Hematopoietic multipotent progenitor cell treated with erythropoietin and hydrocortisone succinate and interleukin-3 and kit ligand, for 6 days (in vitro differentiated cells): ENCODE measurements around the gene PRPS1L1.

Source experiments
- DNase-seq: peaks from one replicate; pipeline ENCODE4 v3.0.0-alpha.2; 2015

The PRPS1L1 gene

GRCh38 chr7:18004372-18004771, 23.3 kb downstream of the PRPS1L1 start:
- no peak for DNase-seq

GRCh38 chr7:18003286-18003994, 24.2 kb downstream of the PRPS1L1 start:
- no peak for DNase-seq

DNA sequence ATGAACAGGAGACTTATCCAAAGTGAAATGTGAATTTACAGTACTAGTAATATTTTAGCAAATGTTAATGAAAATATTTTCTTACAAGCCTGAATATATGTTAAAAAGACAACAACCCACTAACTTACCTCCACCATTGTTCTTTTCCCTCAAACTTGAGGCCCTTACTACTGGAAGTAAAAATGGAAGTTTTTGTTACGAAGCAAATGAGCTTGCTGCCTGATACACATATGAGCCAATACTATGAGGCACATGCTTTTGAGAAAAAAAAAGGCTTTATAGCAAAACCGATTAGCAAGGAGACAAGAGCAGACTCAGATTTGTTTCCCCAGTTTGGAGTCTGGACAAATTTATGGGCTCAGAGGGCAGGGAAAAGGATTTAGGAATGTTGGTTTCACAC, 29.0 kb downstream of the PRPS1L1 start:
- DNase-seq, result no peak

DNA sequence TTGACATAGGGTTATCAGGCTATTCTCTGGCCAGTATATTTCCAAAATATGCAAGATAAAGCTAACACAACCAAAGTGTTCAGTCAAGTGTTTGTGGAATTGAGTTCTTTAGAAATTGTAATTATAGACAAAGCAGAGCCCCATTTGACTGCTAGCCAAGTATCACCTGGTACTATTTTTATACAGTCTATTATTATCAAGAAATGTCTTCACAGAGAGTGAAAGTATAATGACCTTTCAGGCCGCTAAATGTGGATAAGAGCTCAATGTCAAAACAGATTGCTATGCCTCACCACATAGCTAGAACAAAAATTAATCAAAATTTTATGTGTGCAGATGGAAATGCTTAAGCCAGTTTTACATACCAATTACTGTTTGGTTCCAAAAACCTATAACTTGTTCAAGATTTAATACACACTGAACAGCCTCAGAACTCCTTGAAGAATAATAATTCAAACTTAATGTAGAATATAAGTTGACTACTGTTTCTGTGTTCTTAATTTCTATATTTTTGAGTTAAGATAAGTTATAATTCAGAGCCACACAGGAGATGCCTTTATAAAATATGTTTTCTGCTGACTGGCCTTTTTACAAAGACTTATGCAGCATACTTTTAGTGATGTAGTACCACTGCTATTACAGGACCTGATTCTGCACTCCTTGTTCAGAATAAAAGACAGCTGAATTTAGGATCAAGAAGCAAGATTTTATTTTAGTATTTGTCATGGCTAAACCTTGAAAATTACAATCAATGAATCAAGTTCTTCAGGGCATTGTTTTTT, 31.0 kb downstream of the PRPS1L1 start:
- no peak for DNase-seq

GRCh38 chr7:17996040-17996439, 31.6 kb downstream of the PRPS1L1 start:
- DNase-seq, result no peak

DNA sequence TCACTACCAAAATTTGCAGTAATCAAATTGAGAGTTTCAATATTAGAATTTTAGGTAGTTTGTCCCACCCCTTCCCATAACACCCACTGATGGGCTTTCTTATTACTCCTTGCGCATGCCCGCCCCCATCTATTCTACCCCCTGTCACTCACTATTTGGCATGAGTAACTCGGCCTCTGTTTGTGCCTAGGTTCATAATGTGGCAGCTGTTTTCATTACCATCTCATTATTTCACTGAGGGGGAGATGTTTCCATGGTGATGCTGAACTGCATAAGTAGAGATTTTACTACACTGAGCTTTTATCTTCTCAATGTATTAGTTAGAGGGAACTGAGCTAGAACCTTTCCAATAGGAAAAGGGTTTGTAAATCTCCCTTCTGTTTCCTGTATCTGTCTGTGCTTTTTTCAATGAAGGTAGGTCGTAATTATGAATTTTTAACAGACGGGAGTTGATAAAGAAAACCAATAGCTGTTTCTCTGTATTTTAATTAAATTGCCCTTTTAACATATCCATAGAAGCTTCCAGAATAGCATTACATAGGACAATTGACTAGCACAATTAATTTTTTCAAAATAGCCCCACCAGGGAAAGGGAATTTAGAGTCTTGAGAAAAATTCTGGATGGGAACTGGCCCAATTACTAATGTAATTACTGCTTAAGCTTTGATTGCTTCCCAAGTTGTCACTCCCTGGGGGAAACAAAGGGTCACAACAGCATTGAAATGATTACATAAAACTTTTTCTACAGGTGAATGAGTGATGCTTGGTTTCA, 33.4 kb downstream of the PRPS1L1 start:
- no peak for DNase-seq

DNA sequence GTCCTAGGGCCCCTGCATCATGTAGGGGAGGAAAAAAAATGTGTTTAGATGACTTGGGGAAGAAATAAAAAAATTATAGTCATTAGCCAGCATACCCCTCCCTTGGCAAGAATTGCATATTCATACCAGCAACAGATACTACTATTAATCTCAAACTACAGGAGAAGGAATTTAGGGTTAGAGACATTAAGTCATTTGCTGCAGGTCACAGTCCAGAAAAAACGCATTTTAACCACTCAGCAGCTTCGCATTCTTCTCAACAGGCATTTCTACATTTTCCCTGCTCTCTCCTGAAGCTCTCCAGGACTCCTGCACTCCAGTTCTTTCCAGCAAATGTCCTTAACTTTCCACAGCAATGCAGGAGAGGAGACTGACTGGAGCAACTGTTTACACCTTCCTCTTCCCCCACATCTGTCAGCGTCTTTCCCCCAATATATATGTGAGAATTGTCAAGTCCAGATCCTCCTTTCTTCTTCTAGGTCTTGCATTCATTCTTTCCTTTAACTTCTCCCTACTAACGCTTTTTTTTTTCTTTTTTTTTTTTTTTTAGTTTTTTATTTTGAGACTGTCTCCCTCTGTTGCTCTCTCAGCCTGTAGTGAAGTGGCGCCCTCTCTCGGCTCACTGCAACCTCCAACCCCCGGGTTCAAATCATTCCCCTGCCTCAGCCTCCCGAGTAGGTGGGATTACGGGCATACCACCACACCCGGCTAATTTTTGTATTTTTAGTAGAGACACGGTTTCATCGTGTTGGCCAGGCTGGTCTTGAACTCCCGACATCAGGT, 35.6 kb downstream of the PRPS1L1 start:
- peak; percentile 16 for DNase-seq

- no peak for DNase-seq
These were observed 36.9 kb downstream of the PRPS1L1 start for GRCh38 chr7:17990761-17991160.

DNA sequence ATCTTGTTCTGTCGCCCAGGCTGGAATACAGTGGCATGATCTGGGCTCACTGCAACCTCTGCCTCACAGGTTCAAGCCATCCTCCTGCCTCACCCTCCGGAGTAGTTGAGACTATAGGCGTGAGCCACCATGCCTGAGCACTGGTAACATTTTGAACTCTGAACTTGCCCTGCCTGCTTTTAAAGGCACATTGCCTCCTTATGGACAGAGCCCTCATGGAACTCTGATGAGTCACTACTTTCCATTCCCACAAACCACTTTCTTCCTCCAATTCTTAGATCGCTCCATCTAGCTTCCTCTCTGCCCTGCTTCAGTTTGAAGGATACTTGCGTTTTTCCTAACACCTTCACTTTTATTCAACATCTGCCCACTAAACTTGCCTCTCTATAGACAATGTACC, 38.1 kb downstream of the PRPS1L1 start:
- DNase-seq, result no peak

DNA sequence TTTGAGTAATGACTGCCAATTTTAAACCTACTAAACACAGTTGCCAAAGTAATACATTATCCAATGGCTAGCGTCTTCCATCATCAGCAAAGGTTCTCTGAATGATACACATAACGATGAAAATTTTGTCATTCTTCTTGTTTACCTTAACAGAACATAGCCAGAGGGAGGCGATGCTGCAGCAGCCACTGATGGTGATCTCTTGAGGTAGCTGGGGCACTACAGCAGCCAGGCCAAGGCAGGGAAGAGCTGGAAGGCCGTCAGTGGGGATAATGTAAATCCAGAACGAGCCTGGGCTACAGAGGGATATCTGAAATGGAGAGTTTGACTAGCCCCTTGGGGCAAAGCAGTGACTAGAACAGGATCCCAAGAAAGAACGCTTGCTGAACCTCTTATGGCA, 38.8 kb downstream of the PRPS1L1 start:
- no peak for DNase-seq

- no peak for DNase-seq
These were observed 39.5 kb downstream of the PRPS1L1 start for GRCh38 chr7:17988141-17988540.

- DNase-seq, result no peak
These were observed 40.8 kb downstream of the PRPS1L1 start for GRCh38 chr7:17986851-17987250.

- DNase-seq, result no peak
These were observed 42.0 kb downstream of the PRPS1L1 start for GRCh38 chr7:17985473-17986239.

GRCh38 chr7:17984288-17984687, 43.4 kb downstream of the PRPS1L1 start:
- DNase-seq, result no peak

GRCh38 chr7:17983221-17984062, 44.2 kb downstream of the PRPS1L1 start:
- no peak for DNase-seq

- no peak for DNase-seq
These were observed 50.7 kb downstream of the PRPS1L1 start for GRCh38 chr7:17976952-17977351.
